Stimulated activated effector memory CD8-positive, alpha-beta T cell treated with anti-CD3 and anti-CD28 coated beads, Interleukin-12 subunit alpha, Interleukin-12 subunit beta, amount 100 ng/mL, for 72 hours (primary cell): ENCODE measurements around the gene ATF6B.

Experiments used
- ATAC-seq: fragments of 150-1000 bp; cut with Tn5 transposase; 2 replicates; pipeline ENCODE4 v1.10.0; 2021
- DNase-seq, 2 donors: peaks; one replicate each; pipeline ENCODE4 v3.0.0; 2021 to 2022; ENCODE audit warnings: low spot score in 2 of 2
- H3K27ac Mint-ChIP-seq: one replicate; pipeline ENCODE4 v1.8.0; 2022; ENCODE audit warnings: mild to moderate bottlenecking, mixed read lengths
- H3K36me3 Mint-ChIP-seq: one replicate; pipeline ENCODE4 v1.8.0; 2022; ENCODE audit warnings: mild to moderate bottlenecking, mixed read lengths
- H3K4me1 Mint-ChIP-seq: one replicate; pipeline ENCODE4 v1.8.0; 2022; ENCODE audit warnings: mixed read lengths
- H3K4me3 Mint-ChIP-seq: one replicate; pipeline ENCODE4 v1.8.0; 2022; ENCODE audit warnings: mild to moderate bottlenecking, mixed read lengths
- H3K9me3 Mint-ChIP-seq: one replicate; pipeline ENCODE4 v1.8.0; 2022; ENCODE audit warnings: mixed read lengths

The ATF6B gene

GRCh38 chr6:32166411-32167061 is 38.5 kb upstream of the ATF6B start:
- ATAC-seq (no peak), DNase-seq (no peak)
- Mint-ChIP-seq H3K27ac (no peak overlapping the region), H3K36me3 (peaks cover 64% of the 10 kb centered on the region), H3K4me1 (peaks cover 34% of the 10 kb centered on the region), H3K4me3 (no peak overlapping the region), H3K9me3 (no peaks in the 10 kb centered on the region)

- Mint-ChIP-seq H3K4me1 (peaks cover 13% of the 10 kb centered on the region), H3K27ac (no peak within 1 kb of the TSS), H3K36me3 (peaks cover 54% of the 10 kb centered on the region), H3K4me3 (no peak within 1 kb of the TSS), H3K9me3 (no peaks in the 10 kb centered on the region)
- ATAC-seq (no peak), DNase-seq (no peak)
Observed at GRCh38 chr6:32164295-32164694, 36.2 kb upstream of the ATF6B start, which contains the start of gene EGFL8. TSS of gene EGFL8 (plus strand) at chr6:32164595. CDS start at chr6:32166166, 1,571 bp downstream.

GRCh38 chr6:32163559-32164258 is 35.7 kb upstream of the ATF6B start:
- ATAC-seq (no peak), DNase-seq (no peak)
- Mint-ChIP-seq H3K9me3 (no peaks in the 10 kb centered on the region), H3K36me3 (peaks cover 54% of the 10 kb centered on the region), H3K27ac (no peak overlapping the region), H3K4me3 (no peak overlapping the region), H3K4me1 (peaks cover 8% of the 10 kb centered on the region)

DNA sequence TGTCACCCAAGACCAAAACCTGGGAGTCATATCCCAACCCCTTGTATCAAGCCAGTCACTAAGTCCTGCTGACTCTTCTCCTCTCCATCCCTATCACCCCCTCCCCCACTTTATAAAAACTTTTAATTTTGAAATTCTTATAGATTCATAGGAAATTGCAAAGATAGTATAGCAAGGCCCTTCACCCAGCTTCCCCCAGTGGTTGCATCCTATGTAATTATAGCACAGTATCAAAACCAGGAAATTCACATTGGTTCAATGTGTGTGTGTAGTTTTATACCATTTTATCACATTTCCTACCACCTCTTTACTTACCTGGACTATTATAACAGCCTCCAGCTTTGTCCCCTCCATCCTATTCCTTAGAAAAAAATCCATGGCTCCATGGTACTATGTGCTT is 30.0 kb upstream of the ATF6B start:
- H3K27ac Mint-ChIP-seq: no peak overlapping the region
- DNase-seq: no peak
- peaks cover 28% of the 10 kb centered on the region for H3K4me1 Mint-ChIP-seq
- ATAC-seq: no peak
- H3K36me3 Mint-ChIP-seq: peaks cover 49% of the 10 kb centered on the region
- no peak overlapping the region for H3K4me3 Mint-ChIP-seq
- no peaks in the 10 kb centered on the region for H3K9me3 Mint-ChIP-seq

DNA sequence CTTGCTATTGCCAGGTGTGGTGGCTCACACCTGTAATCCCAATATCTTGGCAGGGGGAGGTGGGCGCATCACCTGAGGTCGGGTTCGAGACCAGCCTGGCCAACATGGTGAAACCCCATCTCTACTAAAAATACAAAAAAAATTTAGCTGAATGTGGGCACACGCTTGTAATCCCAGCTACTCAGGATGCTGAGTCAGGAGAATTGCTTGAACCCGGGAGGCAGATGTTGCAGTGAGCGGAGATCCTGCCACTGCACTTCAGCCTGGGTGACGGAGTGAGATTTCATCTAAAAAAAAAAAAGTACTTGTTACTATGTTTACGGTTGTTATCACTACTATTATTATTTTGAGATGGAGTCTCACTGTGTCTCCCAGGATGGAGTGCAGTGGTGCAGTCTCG is 28.8 kb upstream of the ATF6B start:
- Mint-ChIP-seq H3K4me1 (peaks cover 37% of the 10 kb centered on the region), H3K9me3 (no peaks in the 10 kb centered on the region), H3K4me3 (no peak overlapping the region), H3K27ac (no peak overlapping the region), H3K36me3 (peaks cover 39% of the 10 kb centered on the region)
- ATAC-seq: no peak
- DNase-seq: no peak

DNA sequence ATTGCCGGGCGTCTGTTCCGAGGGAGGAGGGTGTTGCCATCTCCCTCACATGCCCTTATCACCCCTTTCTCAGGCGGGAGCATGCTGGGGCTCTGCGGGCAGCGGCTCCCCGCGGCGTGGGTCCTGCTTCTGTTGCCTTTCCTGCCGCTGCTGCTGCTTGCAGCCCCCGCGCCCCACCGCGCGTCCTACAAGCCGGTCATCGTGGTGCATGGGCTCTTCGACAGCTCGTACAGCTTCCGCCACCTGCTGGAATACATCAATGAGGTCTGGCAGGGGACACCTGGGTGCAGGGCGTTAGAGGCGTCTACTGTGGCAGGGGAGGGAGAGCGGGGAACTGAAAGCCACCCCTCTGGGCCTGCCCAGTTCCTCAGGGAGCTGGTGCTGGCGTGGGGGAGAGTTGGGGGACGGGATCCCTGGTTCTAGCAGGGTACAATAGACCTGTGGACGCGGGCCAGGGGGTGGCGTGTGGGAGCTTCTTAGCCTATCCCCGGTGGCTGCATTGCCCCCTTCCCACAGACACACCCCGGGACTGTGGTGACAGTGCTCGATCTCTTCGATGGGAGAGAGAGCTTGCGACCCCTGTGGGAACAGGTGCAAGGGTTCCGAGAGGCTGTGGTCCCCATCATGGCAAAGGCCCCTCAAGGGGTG is 26.6 kb upstream of the ATF6B start:
- peak; percentile 86 for ATAC-seq
- DNase-seq: peak in 1 of 2 donors; percentile 40
- peaks cover 54% of the 10 kb centered on the region for H3K4me1 Mint-ChIP-seq
- peak overlapping the region; percentile 92 for H3K27ac Mint-ChIP-seq
- peak overlapping the region; percentile 99 for H3K4me3 Mint-ChIP-seq
- peaks cover 38% of the 10 kb centered on the region for H3K36me3 Mint-ChIP-seq
- H3K9me3 Mint-ChIP-seq: no peaks in the 10 kb centered on the region

- Mint-ChIP-seq H3K9me3 (no peaks in the 10 kb centered on the region), H3K4me1 (peaks cover 58% of the 10 kb centered on the region), H3K36me3 (peaks cover 30% of the 10 kb centered on the region), H3K4me3 (peak within 1 kb of the TSS; percentile 99), H3K27ac (peak within 1 kb of the TSS; percentile 92)
- ATAC-seq (peak; percentile 78), DNase-seq (peak; percentile 55 to 90)
Observed at GRCh38 chr6:32153564-32154513, 25.8 kb upstream of the ATF6B start, which contains the start of gene PPT2. TSS of gene PPT2 (plus strand) at chr6:32154141. CDS start at chr6:32154595, 454 bp downstream.

GRCh38 chr6:32152769-32153563 is 24.9 kb upstream of the ATF6B start:
- Mint-ChIP-seq H3K9me3 (no peaks in the 10 kb centered on the region), H3K36me3 (peaks cover 29% of the 10 kb centered on the region), H3K27ac (peak overlapping the region; percentile 92), H3K4me1 (peaks cover 67% of the 10 kb centered on the region), H3K4me3 (peak overlapping the region; percentile 99)
- DNase-seq (no peak), ATAC-seq (no peak)

DNA sequence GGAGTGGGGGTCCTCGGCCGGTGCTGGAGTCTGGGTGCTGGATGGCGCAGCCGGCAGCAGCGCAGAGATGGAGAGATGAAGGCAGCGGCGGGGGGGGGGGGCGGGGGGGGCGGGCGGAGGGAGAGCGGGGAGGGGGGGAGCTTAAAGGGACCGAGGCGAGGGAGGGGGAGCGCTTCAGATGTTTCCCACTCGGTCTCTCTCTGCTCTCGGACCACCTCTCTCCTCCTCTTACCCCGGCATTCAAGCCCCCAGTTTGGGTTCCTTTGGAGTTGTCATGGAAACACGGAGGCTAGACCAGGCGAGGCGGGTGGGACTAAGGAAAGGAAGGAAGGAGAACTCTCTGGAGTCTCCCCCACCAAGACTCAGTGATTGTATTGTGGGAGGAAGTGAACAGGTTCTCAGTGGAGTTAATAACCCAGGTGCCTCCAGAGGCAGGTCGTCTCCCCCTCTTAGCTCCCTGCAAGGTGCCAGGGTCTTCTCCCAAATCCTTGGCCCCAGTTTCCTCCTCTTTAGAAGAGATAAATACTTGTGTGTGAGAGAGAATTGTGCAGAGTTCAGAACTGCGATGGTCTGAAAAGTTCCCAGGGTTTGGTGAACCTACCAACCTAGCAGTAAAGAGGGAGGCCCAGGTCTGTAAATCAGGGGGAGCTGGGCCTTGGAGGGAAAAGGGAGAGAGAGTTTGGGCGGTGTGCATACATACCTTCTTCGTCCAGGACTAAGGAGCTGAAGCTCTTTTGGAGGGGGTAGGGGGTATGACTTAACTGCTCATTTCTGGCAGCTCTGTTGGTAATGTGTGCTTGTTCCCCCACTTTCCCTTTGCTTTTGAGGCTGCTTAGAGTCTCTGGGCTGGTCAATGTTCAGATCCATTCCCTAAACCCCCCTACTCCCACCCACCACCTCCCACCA is 24.1 kb upstream of the ATF6B start, which contains the start of gene PRRT1:
Gene PRRT1 (minus strand): TSS at position 77 of the 906 bp plus-strand sequence. CDS start 112 bp downstream, outside the sequence.
- H3K27ac Mint-ChIP-seq: no peak within 1 kb of the TSS
- DNase-seq (no peak), ATAC-seq (no peak)
- peak within 1 kb of the TSS; percentile 99 for H3K4me3 Mint-ChIP-seq
- peaks cover 24% of the 10 kb centered on the region for H3K36me3 Mint-ChIP-seq
- peaks cover 74% of the 10 kb centered on the region for H3K4me1 Mint-ChIP-seq
- H3K9me3 Mint-ChIP-seq: no peaks in the 10 kb centered on the region

- ATAC-seq (no peak), DNase-seq (no peak)
- peaks cover 16% of the 10 kb centered on the region for H3K36me3 Mint-ChIP-seq
- H3K4me3 Mint-ChIP-seq: peak overlapping the region; percentile 16
- no peaks in the 10 kb centered on the region for H3K9me3 Mint-ChIP-seq
- peaks cover 80% of the 10 kb centered on the region for H3K4me1 Mint-ChIP-seq
- no peak overlapping the region for H3K27ac Mint-ChIP-seq
Observed at GRCh38 chr6:32151181-32151862, 23.3 kb upstream of the ATF6B start.

- DNase-seq: no peak
- Mint-ChIP-seq H3K9me3 (no peaks in the 10 kb centered on the region), H3K36me3 (peaks cover 11% of the 10 kb centered on the region), H3K4me3 (no peak overlapping the region), H3K27ac (no peak overlapping the region), H3K4me1 (peaks cover 74% of the 10 kb centered on the region)
- no peak for ATAC-seq
Observed at GRCh38 chr6:32149932-32150870, 22.2 kb upstream of the ATF6B start.
